NCI-H345 (cell line): ENCODE results near the gene GPR162.

Source experiments
- DNase-seq: peaks from one replicate; lab custom pipeline; 2025; lab: John Stamatoyannopoulos, UW

GPR162 gene

GRCh38 chr12:6786416-6787094 lies 35.1 kb upstream of the GPR162 start:
- DNase-seq = no peak

- DNase-seq = no peak
These were observed 34.3 kb upstream of the GPR162 start for GRCh38 chr12:6787309-6787708.

DNA sequence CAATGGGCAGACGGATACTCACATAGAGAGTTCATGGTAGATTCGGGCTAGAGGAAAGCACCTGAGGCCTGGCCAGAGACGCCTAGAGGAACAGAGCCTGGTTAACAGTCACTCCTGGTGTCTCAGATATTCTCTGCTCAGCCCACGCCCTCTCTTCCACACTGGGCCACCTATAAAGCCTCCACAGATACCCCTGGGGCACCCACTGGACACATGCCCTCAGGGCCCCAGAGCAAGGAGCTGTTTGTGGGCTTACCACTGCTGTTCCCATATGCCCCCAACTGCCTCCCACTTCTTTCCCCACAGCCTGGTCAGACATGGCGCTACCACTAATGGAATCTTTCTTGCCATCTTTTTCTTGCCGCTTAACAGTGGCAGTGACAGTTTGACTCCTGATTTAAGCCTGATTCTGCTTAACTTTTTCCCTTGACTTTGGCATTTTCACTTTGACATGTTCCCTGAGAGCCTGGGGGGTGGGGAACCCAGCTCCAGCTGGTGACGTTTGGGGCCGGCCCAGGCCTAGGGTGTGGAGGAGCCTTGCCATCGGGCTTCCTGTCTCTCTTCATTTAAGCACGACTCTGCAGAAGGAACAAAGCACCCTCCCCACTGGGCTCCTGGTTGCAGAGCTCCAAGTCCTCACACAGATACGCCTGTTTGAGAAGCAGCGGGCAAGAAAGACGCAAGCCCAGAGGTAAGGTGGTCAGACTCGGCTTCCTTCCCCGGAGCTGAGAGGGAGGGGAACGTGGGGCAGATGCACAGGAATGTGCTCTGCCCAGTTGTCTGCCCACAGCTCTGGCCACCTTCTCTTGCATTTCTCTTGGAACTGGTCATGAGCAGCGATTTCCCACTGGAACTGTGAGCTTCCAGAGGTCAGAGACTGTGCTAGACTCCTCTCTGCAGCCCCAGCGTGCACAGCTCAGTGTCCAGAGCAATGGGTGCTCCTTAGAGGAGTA lies 32.4 kb upstream of the GPR162 start, which contains the start of gene CD4:
Gene CD4 (plus strand): TSS at position 557 of the 953 bp plus-strand sequence. CDS start 10,611 bp downstream, outside the sequence.
- no peak for DNase-seq

- no peak for DNase-seq
These were observed 31.0 kb upstream of the GPR162 start for GRCh38 chr12:6790496-6791150.

- DNase-seq = no peak
These were observed 29.6 kb upstream of the GPR162 start for GRCh38 chr12:6791931-6792520.

GRCh38 chr12:6792522-6793201 lies 29.0 kb upstream of the GPR162 start:
- DNase-seq = no peak

- DNase-seq = no peak
These were observed 26.5 kb upstream of the GPR162 start for GRCh38 chr12:6795088-6795487.

DNA sequence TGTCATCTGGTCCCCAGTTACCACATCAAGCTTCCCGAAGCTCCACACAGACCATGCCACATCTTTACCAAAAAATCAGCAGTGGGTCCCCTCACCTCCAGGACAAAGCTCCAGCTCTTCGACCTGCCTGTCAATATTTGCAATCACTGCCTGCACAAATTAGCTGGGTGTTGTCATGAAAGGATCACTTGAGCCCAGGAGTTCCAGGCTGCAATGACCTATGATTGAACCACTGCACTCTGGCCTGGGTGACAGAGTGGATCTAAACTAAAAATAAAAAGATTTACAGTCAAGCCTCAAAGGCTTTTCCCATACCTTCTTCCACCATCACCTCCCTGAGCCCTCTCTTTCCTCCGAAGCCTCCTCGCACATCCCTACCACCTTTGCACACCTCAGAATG lies 25.0 kb upstream of the GPR162 start:
- no peak for DNase-seq

- no peak for DNase-seq
These were observed 22.5 kb upstream of the GPR162 start for GRCh38 chr12:6799147-6799546.

DNA sequence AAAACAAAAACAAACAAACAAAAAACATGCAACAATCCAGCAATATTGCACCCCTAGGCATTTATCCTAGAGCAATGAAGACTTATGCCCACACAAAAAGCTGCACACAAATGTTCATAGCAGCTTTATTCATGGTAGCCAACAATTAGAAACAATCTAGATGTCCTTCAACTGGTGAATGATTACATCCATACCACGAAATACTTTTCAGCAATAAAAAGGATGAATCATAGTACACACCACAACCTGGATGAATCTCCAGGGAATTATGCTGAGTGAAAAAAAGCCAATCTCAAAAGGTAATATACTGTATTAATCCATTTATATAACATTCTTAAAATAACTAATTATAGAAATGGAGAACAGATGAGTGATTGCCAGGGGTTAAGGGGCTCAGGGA lies 14.5 kb upstream of the GPR162 start:
- no peak for DNase-seq

DNA sequence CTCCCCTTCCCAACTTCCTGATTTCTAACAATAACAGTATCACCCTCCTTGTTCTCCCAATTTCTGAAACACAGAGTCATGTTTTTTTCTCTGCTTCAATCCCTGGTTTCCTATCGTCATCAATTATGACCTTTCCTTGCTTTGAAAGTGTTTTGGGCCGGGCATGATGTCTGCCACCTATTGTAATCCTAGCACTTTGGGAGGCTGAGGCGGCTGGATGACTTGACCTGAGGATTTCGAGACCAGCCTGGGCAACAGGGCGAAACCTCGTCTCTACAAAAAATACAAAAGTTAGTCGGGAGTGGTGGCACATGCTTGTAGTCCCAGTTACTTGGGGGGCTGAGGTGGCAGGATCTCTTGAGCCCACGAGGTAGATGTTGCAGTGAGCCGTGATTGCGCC lies 12.6 kb upstream of the GPR162 start:
- no peak for DNase-seq

GRCh38 chr12:6810758-6811157 lies 10.9 kb upstream of the GPR162 start:
- DNase-seq = no peak

- no peak for DNase-seq
These were observed 8.3 kb upstream of the GPR162 start for GRCh38 chr12:6813363-6813762.

DNA sequence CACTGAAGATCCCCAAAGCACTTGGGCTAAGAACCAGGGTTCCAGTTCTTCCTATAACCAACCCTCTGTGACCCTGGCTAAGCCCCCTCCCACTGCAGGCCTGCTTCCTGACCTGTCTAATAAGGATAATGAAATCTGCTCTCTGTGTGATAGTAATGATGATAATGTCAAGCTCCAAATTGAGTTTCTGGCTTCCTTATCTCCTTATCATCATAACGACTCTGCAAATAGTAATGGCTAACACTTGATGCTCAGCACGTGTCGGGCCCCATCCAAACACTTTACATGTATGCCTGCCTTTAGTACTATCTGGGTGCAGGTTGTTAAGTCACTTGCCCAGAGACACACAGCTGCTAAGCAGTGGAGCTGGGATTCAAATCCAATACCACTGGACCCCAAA lies 5.0 kb upstream of the GPR162 start:
- no peak for DNase-seq

GRCh38 chr12:6817098-6817497 lies 4.5 kb upstream of the GPR162 start:
- no peak for DNase-seq

DNA sequence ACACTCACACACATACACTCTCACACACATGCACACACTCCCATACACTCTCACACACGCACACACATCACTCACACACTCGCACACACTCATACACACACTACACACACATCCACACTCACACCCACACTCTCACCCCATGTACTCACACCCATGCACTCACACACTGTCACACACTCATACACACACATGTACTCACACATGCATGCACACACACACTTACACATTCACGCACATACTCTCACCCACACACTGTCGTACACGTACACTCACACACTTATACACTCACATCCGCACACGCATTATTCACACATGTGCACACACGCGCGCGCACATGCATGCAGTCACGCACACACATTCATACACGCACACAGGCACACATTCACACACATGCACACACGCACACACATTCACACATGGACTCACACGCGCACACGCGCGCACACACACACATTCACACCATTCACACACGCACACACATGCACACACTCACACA lies 3.9 kb upstream of the GPR162 start:
- DNase-seq = no peak

DNA sequence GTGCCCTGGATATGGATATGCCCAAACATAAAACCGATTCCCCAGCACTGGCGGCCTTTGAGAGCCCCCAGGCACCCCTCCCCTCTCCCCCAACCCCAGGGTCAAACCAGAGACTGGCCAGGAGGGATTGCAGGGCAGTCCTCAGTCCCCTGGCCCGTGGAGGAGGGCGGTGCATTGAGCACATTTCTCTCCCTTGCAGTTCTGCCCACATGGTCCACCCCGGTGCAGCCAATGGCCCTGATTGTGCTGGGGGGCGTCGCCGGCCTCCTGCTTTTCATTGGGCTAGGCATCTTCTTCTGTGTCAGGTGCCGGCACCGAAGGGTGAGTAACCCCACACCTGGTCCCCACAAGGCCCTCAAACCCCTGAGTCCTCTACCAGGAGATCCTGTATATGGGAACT lies 3.4 kb upstream of the GPR162 start:
- no peak for DNase-seq

GRCh38 chr12:6818645-6819044 lies 3.0 kb upstream of the GPR162 start:
- DNase-seq = no peak

DNA sequence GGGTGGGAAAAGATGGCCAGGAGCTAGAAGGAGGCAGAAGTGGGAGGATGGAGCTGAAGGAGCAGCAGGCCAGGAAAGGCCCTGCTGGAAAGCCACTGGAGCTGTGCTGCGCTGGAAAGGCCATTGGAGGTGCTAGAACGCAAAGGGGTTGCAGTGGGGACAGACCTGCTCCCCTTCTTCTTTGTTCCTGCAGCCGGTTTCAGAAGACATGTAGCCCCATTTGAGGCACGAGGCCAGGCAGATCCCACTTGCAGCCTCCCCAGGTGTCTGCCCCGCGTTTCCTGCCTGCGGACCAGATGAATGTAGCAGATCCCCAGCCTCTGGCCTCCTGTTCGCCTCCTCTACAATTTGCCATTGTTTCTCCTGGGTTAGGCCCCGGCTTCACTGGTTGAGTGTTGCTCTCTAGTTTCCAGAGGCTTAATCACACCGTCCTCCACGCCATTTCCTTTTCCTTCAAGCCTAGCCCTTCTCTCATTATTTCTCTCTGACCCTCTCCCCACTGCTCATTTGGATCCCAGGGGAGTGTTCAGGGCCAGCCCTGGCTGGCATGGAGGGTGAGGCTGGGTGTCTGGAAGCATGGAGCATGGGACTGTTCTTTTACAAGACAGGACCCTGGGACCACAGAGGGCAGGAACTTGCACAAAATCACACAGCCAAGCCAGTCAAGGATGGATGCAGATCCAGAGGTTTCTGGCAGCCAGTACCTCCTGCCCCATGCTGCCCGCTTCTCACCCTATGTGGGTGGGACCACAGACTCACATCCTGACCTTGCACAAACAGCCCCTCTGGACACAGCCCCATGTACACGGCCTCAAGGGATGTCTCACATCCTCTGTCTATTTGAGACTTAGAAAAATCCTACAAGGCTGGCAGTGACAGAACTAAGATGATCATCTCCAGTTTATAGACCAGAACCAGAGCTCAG lies 2.3 kb upstream of the GPR162 start:
- DNase-seq = no peak

DNA sequence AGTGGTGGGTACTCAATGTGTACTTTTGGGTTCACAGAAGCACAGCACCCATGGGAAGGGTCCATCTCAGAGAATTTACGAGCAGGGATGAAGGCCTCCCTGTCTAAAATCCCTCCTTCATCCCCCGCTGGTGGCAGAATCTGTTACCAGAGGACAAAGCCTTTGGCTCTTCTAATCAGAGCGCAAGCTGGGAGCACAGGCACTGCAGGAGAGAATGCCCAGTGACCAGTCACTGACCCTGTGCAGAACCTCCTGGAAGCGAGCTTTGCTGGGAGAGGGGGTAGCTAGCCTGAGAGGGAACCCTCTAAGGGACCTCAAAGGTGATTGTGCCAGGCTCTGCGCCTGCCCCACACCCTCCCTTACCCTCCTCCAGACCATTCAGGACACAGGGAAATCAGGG lies 1.5 kb upstream of the GPR162 start:
- DNase-seq = no peak
